Measurements from ENCODE around the gene ELP5. TPM values are rescaled to one million over a fixed set of nuclear protein-coding genes. Genes with fewer than 3 reads are reported as not detected.

Gene ELP5
- 47.1 and 48.7 TPM in 2 replicates for polyA plus RNA-seq (2013)

GRCh38 chr17:7252176-7253043, at the start of gene ELP5:
Gene ELP5, plus strand, starts transcription at chr17:7252215. Its CDS starts 336 bp downstream, at chr17:7252551.
- Histone ChIP-seq H3K79me1 (ENCODE audit: low read length) (peaks cover 17% of the 10 kb centered on the region), H2AFZ (ENCODE audit: insufficient read depth, low read length, poor library complexity) (peak within 1 kb of the TSS; percentile 83), H2BK120ac (ENCODE audit: insufficient read depth, low read length, poor library complexity) (peak within 1 kb of the TSS; percentile 99), H4K12ac (ENCODE audit: low read depth, low read length) (peak within 1 kb of the TSS; percentile 94), H2AK5ac (ENCODE audit: low read length) (peak within 1 kb of the TSS; percentile 98), H3K27ac (ENCODE audit: low read depth, low read length) (peak within 1 kb of the TSS; percentile 100), H3K27me3 (ENCODE audit: insufficient read depth, low read length) (no peaks in the 10 kb centered on the region), H3K4me1 (ENCODE audit: control insufficient read depth in 1 of 2, insufficient read depth in 2 of 2, low read length in 2 of 2) (peaks cover 6 to 10% of the 10 kb centered on the region in 2 experiments), H2BK12ac (ENCODE audit: low read length) (no peak within 1 kb of the TSS), H3K18ac (ENCODE audit: low read length) (peak within 1 kb of the TSS; percentile 98), H2BK5ac (ENCODE audit: low read depth, low read length, poor library complexity) (peak within 1 kb of the TSS; percentile 94), H4K8ac (ENCODE audit: low read depth, low read length) (peak within 1 kb of the TSS; percentile 98), H3K9ac (ENCODE audit: low read length) (peak within 1 kb of the TSS; percentile 99), H4K91ac (ENCODE audit: low read depth, low read length) (peak within 1 kb of the TSS; percentile 99), H3K23ac (ENCODE audit: low read length) (no peak within 1 kb of the TSS), H3K9me3 (ENCODE audit: insufficient read depth, low read depth, low read length) (peaks cover 1% of the 10 kb centered on the region), H3K4me2 (ENCODE audit: low read length) (peak within 1 kb of the TSS; percentile 98), H3K4ac (ENCODE audit: low read depth, low read length) (peak within 1 kb of the TSS; percentile 99), H3K36me3 (ENCODE audit: control insufficient read depth in 1 of 2, insufficient read depth in 2 of 2, low read length in 2 of 2) (peaks cover 15 to 23% of the 10 kb centered on the region in 2 experiments), H3K79me2 (ENCODE audit: control insufficient read depth, insufficient read depth, low read length, poor library complexity) (peaks cover 30% of the 10 kb centered on the region), H3K14ac (ENCODE audit: low read length) (peak within 1 kb of the TSS; percentile 99), H3K4me3 (ENCODE audit: low read depth, low read length) (peak within 1 kb of the TSS; percentile 98)
- WGBS (ENCODE audit: extremely low coverage, insufficient coverage, insufficient read length), result no CpG with 5 or more reads among the region's 55 CpGs
- DNase-seq, result peak; percentile 89 to 96

- Histone ChIP-seq H3K9ac (ENCODE audit: low read length) (no peak overlapping the region), H4K8ac (ENCODE audit: low read depth, low read length) (no peak overlapping the region), H4K12ac (ENCODE audit: low read depth, low read length) (no peak overlapping the region), H3K4ac (ENCODE audit: low read depth, low read length) (no peak overlapping the region), H3K9me3 (ENCODE audit: insufficient read depth, low read depth, low read length) (peaks cover 4% of the 10 kb centered on the region), H3K18ac (ENCODE audit: low read length) (no peak overlapping the region), H2BK120ac (ENCODE audit: insufficient read depth, low read length, poor library complexity) (no peak overlapping the region), H2BK5ac (ENCODE audit: low read depth, low read length, poor library complexity) (no peak overlapping the region), H3K79me2 (ENCODE audit: control insufficient read depth, insufficient read depth, low read length, poor library complexity) (no peaks in the 10 kb centered on the region), H3K4me1 (ENCODE audit: control insufficient read depth in 1 of 2, insufficient read depth in 2 of 2, low read length in 2 of 2) (peaks cover 6 to 8% of the 10 kb centered on the region in 2 experiments), H3K27ac (ENCODE audit: low read depth, low read length) (no peak overlapping the region), H3K27me3 (ENCODE audit: insufficient read depth, low read length) (no peaks in the 10 kb centered on the region), H3K14ac (ENCODE audit: low read length) (no peak overlapping the region), H3K23ac (ENCODE audit: low read length) (no peak overlapping the region), H4K91ac (ENCODE audit: low read depth, low read length) (no peak overlapping the region), H3K79me1 (ENCODE audit: low read length) (peaks cover 2% of the 10 kb centered on the region), H3K4me2 (ENCODE audit: low read length) (no peak overlapping the region), H2BK12ac (ENCODE audit: low read length) (no peak overlapping the region), H3K36me3 (ENCODE audit: control insufficient read depth in 1 of 2, insufficient read depth in 2 of 2, low read length in 2 of 2) (peaks cover 17 to 18% of the 10 kb centered on the region in 2 experiments), H3K4me3 (ENCODE audit: low read depth, low read length) (no peak overlapping the region), H2AFZ (ENCODE audit: insufficient read depth, low read length, poor library complexity) (no peak overlapping the region), H2AK5ac (ENCODE audit: low read length) (no peak overlapping the region)
- DNase-seq, result no peak
- no CpG with 5 or more reads among the region's 16 CpGs for WGBS (ENCODE audit: extremely low coverage, insufficient coverage, insufficient read length)
Measured at GRCh38 chr17:7203391-7203790, 48.6 kb upstream of the ELP5 start.

GRCh38 chr17:7204336-7204735, 47.7 kb upstream of the ELP5 start:
- no peaks in the 10 kb centered on the region for H3K79me2 ChIP-seq (ENCODE audit: control insufficient read depth, insufficient read depth, low read length, poor library complexity)
- H3K9ac ChIP-seq (ENCODE audit: low read length), result no peak overlapping the region
- H3K27me3 ChIP-seq (ENCODE audit: insufficient read depth, low read length), result no peaks in the 10 kb centered on the region
- no peak overlapping the region for H3K4ac ChIP-seq (ENCODE audit: low read depth, low read length)
- no peak overlapping the region for H3K14ac ChIP-seq (ENCODE audit: low read length)
- no peak overlapping the region for H3K18ac ChIP-seq (ENCODE audit: low read length)
- H3K4me3 ChIP-seq (ENCODE audit: low read depth, low read length), result no peak overlapping the region
- peaks cover 2% of the 10 kb centered on the region for H3K79me1 ChIP-seq (ENCODE audit: low read length)
- no peak for DNase-seq
- H3K36me3 ChIP-seq (ENCODE audit: control insufficient read depth in 1 of 2, insufficient read depth in 2 of 2, low read length in 2 of 2), result peaks cover 17 to 18% of the 10 kb centered on the region in 2 experiments
- peaks cover 10 to 14% of the 10 kb centered on the region in 2 experiments for H3K4me1 ChIP-seq (ENCODE audit: control insufficient read depth in 1 of 2, insufficient read depth in 2 of 2, low read length in 2 of 2)
- H3K4me2 ChIP-seq (ENCODE audit: low read length), result peak overlapping the region; percentile 54
- H4K12ac ChIP-seq (ENCODE audit: low read depth, low read length), result no peak overlapping the region
- WGBS (ENCODE audit: extremely low coverage, insufficient coverage, insufficient read length), result no CpG with 5 or more reads among the region's 15 CpGs
- H2BK5ac ChIP-seq (ENCODE audit: low read depth, low read length, poor library complexity), result no peak overlapping the region
- H3K9me3 ChIP-seq (ENCODE audit: insufficient read depth, low read depth, low read length), result peaks cover 4% of the 10 kb centered on the region
- no peak overlapping the region for H3K27ac ChIP-seq (ENCODE audit: low read depth, low read length)
- H2AK5ac ChIP-seq (ENCODE audit: low read length), result peak overlapping the region; percentile 33
- H3K23ac ChIP-seq (ENCODE audit: low read length), result no peak overlapping the region
- no peak overlapping the region for H2BK120ac ChIP-seq (ENCODE audit: insufficient read depth, low read length, poor library complexity)
- no peak overlapping the region for H4K8ac ChIP-seq (ENCODE audit: low read depth, low read length)
- H2BK12ac ChIP-seq (ENCODE audit: low read length), result no peak overlapping the region
- H4K91ac ChIP-seq (ENCODE audit: low read depth, low read length), result no peak overlapping the region
- no peak overlapping the region for H2AFZ ChIP-seq (ENCODE audit: insufficient read depth, low read length, poor library complexity)

GRCh38 chr17:7204828-7205461, 47.1 kb upstream of the ELP5 start:
- no peaks in the 10 kb centered on the region for H3K27me3 ChIP-seq (ENCODE audit: insufficient read depth, low read length)
- H2BK5ac ChIP-seq (ENCODE audit: low read depth, low read length, poor library complexity), result no peak overlapping the region
- H2AFZ ChIP-seq (ENCODE audit: insufficient read depth, low read length, poor library complexity), result peak overlapping the region; percentile 61
- no CpG with 5 or more reads among the region's 34 CpGs for WGBS (ENCODE audit: extremely low coverage, insufficient coverage, insufficient read length)
- H3K4ac ChIP-seq (ENCODE audit: low read depth, low read length), result no peak overlapping the region
- H3K27ac ChIP-seq (ENCODE audit: low read depth, low read length), result no peak overlapping the region
- no peak overlapping the region for H3K9ac ChIP-seq (ENCODE audit: low read length)
- H3K18ac ChIP-seq (ENCODE audit: low read length), result no peak overlapping the region
- H4K91ac ChIP-seq (ENCODE audit: low read depth, low read length), result no peak overlapping the region
- DNase-seq, result peak; percentile 23 to 53
- peak overlapping the region; percentile 66 for H3K4me3 ChIP-seq (ENCODE audit: low read depth, low read length)
- peaks cover 2% of the 10 kb centered on the region for H3K79me1 ChIP-seq (ENCODE audit: low read length)
- no peaks in the 10 kb centered on the region for H3K79me2 ChIP-seq (ENCODE audit: control insufficient read depth, insufficient read depth, low read length, poor library complexity)
- H3K14ac ChIP-seq (ENCODE audit: low read length), result no peak overlapping the region
- no peak overlapping the region for H2AK5ac ChIP-seq (ENCODE audit: low read length)
- H3K4me1 ChIP-seq (ENCODE audit: control insufficient read depth in 1 of 2, insufficient read depth in 2 of 2, low read length in 2 of 2), result peaks cover 10 to 14% of the 10 kb centered on the region in 2 experiments
- H2BK120ac ChIP-seq (ENCODE audit: insufficient read depth, low read length, poor library complexity), result no peak overlapping the region
- no peak overlapping the region for H3K23ac ChIP-seq (ENCODE audit: low read length)
- peak overlapping the region; percentile 56 for H4K8ac ChIP-seq (ENCODE audit: low read depth, low read length)
- peaks cover 4% of the 10 kb centered on the region for H3K9me3 ChIP-seq (ENCODE audit: insufficient read depth, low read depth, low read length)
- peak overlapping the region; percentile 22 for H4K12ac ChIP-seq (ENCODE audit: low read depth, low read length)
- peaks cover 17 to 18% of the 10 kb centered on the region in 2 experiments for H3K36me3 ChIP-seq (ENCODE audit: control insufficient read depth in 1 of 2, insufficient read depth in 2 of 2, low read length in 2 of 2)
- H2BK12ac ChIP-seq (ENCODE audit: low read length), result no peak overlapping the region
- peak overlapping the region; percentile 54 for H3K4me2 ChIP-seq (ENCODE audit: low read length)

Data from trophoblast cell (in vitro differentiated cells and primary cell).